PC-3 (cell line): ENCODE data around the gene SLC16A8.

ENCODE experiments used
- EZH2 ChIP-seq: fragments of 300-600 bp; sonication (generic); IDR thresholded peaks from one replicate; pipeline ENCODE4 v1.6.1; 2017; ENCODE audit warnings: antibody characterized with exemption, mild to moderate bottlenecking, low read length; ENCODE audit not compliant: unreplicated experiment
- EZH2phosphoT487 ChIP-seq: fragments of 300-600 bp; sonication (generic); IDR thresholded peaks from 2 replicates; pipeline ENCODE4 v1.6.1; 2018; ENCODE audit warnings: mild to moderate bottlenecking, antibody characterized with exemption, low read length, borderline replicate concordance
- TF ChIP-seq, protein P1 (sequence below): fragments of 300-600 bp; sonication (generic); conservative IDR thresholded peaks from 2 replicates; pipeline ENCODE4 v1.5.1; 2017; ENCODE audit warnings: antibody characterized with exemption, low read depth, mild to moderate bottlenecking, low read length

- TF ChIP-seq, protein P1, sequence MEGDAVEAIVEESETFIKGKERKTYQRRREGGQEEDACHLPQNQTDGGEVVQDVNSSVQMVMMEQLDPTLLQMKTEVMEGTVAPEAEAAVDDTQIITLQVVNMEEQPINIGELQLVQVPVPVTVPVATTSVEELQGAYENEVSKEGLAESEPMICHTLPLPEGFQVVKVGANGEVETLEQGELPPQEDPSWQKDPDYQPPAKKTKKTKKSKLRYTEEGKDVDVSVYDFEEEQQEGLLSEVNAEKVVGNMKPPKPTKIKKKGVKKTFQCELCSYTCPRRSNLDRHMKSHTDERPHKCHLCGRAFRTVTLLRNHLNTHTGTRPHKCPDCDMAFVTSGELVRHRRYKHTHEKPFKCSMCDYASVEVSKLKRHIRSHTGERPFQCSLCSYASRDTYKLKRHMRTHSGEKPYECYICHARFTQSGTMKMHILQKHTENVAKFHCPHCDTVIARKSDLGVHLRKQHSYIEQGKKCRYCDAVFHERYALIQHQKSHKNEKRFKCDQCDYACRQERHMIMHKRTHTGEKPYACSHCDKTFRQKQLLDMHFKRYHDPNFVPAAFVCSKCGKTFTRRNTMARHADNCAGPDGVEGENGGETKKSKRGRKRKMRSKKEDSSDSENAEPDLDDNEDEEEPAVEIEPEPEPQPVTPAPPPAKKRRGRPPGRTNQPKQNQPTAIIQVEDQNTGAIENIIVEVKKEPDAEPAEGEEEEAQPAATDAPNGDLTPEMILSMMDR = no peak
- TF ChIP-seq EZH2 = no peak
- no peak for TF ChIP-seq EZH2phosphoT487
Measured at GRCh38 chr22:38075105-38075825, 8.7 kb downstream of the SLC16A8 start.
